CD4-positive, alpha-beta memory T cell (primary cell): ENCODE measurements around the gene DNMT3A. TPM values are rescaled to one million over a fixed set of nuclear protein-coding genes. Genes with fewer than 3 reads are reported as not detected.
A peak's percentile ranks its signal among the peaks of the same experiment; 100 is the strongest.

ENCODE experiments used
- CTCF ChIA-PET: fragments of 350-600 bp; sonication (Branson Sonifier 250); formaldehyde crosslinking; loops from one replicate; lab custom pipeline; 2021; ENCODE audit warnings: inconsistent platforms; ENCODE audit not compliant: partially characterized antibody; lab: Charles Lee
- POLR2A ChIA-PET: fragments of 350-600 bp; sonication (Branson Sonifier 250); formaldehyde crosslinking; loops from one replicate; lab custom pipeline; 2021; ENCODE audit not compliant: partially characterized antibody; lab: Charles Lee
- DNase-seq, 5 donors: peaks; one replicate each; pipeline versions ENCODE4 v3.0.0 to v3.0.0-alpha.2; 2020 to 2022; ENCODE audit warnings: mixed read lengths in 1 of 5
- H3K27ac ChIP-seq: one replicate; pipeline ENCODE4 v1.7.0; 2013; ENCODE audit warnings: low read depth, low read length
- H3K27me3 ChIP-seq: 2 replicates; pipeline ENCODE4 v1.7.0; 2013; ENCODE audit warnings: mild to moderate bottlenecking, low read length, moderate library complexity; ENCODE audit not compliant: insufficient read depth
- H3K36me3 ChIP-seq: 2 replicates; pipeline ENCODE4 v1.7.0; 2013; ENCODE audit warnings: mild to moderate bottlenecking, low read length, moderate library complexity; ENCODE audit not compliant: insufficient read depth
- H3K4me1 ChIP-seq: 2 replicates; pipeline ENCODE4 v1.7.0; 2013; ENCODE audit warnings: mild to moderate bottlenecking, low read length, moderate library complexity; ENCODE audit not compliant: insufficient read depth
- H3K4me3 ChIP-seq, 2 donors: one replicate each; pipeline ENCODE4 v1.7.0; 2013; ENCODE audit warnings: low read length in 2 of 2, mild to moderate bottlenecking in 1 of 2
- H3K9me3 ChIP-seq, 2 donors: one replicate each; pipeline ENCODE4 v1.7.0; 2013; ENCODE audit warnings: low read length in 2 of 2, control low read depth in 1 of 2; ENCODE audit not compliant: control insufficient read depth in 1 of 2
- H3K27ac Mint-ChIP-seq, 7 donors: one replicate each; pipeline ENCODE4 v1.8.0; 2020 to 2021; ENCODE audit warnings: mixed read lengths in 7 of 7, mild to moderate bottlenecking in 6 of 7, inconsistent platforms in 3 of 7, moderate library complexity in 3 of 7
- H3K27me3 Mint-ChIP-seq, 2 donors: one replicate each; pipeline ENCODE4 v1.8.0; 2020 to 2021; ENCODE audit warnings: mixed read lengths in 2 of 2
- H3K36me3 Mint-ChIP-seq, 2 donors: one replicate each; pipeline ENCODE4 v1.8.0; 2020 to 2021; ENCODE audit warnings: mixed read lengths in 2 of 2, inconsistent platforms in 1 of 2, mild to moderate bottlenecking in 1 of 2
- H3K4me1 Mint-ChIP-seq, 4 donors: one replicate each; pipeline ENCODE4 v1.8.0; 2020 to 2021; ENCODE audit warnings: mixed read lengths in 4 of 4, mild to moderate bottlenecking in 1 of 4
- H3K4me3 Mint-ChIP-seq, 8 donors: one replicate each; pipeline ENCODE4 v1.8.0; 2020 to 2021; ENCODE audit warnings: mixed read lengths in 8 of 8, mild to moderate bottlenecking in 7 of 8, moderate library complexity in 6 of 8, inconsistent platforms in 3 of 8
- H3K9me3 Mint-ChIP-seq, 8 donors: one replicate each; pipeline ENCODE4 v1.8.0; 2020 to 2021; ENCODE audit warnings: mixed read lengths in 8 of 8, mild to moderate bottlenecking in 5 of 8, inconsistent platforms in 3 of 8, moderate library complexity in 1 of 8
- intact Hi-C: fragments of 100-400 bp; cut with micrococcal nuclease; formaldehyde crosslinking; loops from one replicate; pipeline ENCODE4 v1.15.1; 2023
- polyA plus RNA-seq, 2 donors: library from polyadenylated mRNA; unstranded; fragments of 300-500 nt; fragmentation: Illumina TruSeq; gene quantifications; one replicate each; pipeline ENCODE4 v1.2.3, GENCODE V29; 2021
- total RNA-seq, 2 experiments: library from RNA; stranded (reverse); gene quantifications; one replicate each; pipeline ENCODE4 v1.2.3, GENCODE V29; 2021

DNMT3A gene
- total and polyA plus RNA-seq, 4 experiments from 2014 or later = 7.5 to 71.6 (median 38.4) TPM

- H3K27ac ChIP-seq = no peak overlapping the region
- Mint-ChIP-seq H3K27ac (no peak overlapping the region), H3K9me3 (no peaks in the 10 kb centered on the region), H3K4me1 (peaks cover 0 to 12% (median 10%) of the 10 kb centered on the region in 4 donors), H3K27me3 (no peaks in the 10 kb centered on the region), H3K4me3 (no peak overlapping the region), H3K36me3 (peaks cover 24 to 27% of the 10 kb centered on the region in 2 donors)
- H3K4me3 ChIP-seq = no peak overlapping the region
- ChIA-PET POLR2A (no interaction called here), CTCF (interaction anchor here (7.9 kb wide), 1 partner anchor 22 kb away, joined by 50 read pairs; no protein-coding TSS in a partner anchor)
- H3K4me1 ChIP-seq = peaks cover 10% of the 10 kb centered on the region
- H3K36me3 ChIP-seq = no peaks in the 10 kb centered on the region
- DNase-seq = no peak
- no peaks in the 10 kb centered on the region for H3K9me3 ChIP-seq
- H3K27me3 ChIP-seq = no peaks in the 10 kb centered on the region
- intact Hi-C loops = no loop called here
Observed at GRCh38 chr2:25383806-25384205, 42.1 kb upstream of the DNMT3A start.

- H3K27me3 Mint-ChIP-seq = no peaks in the 10 kb centered on the region
- no peak overlapping the region for H3K4me3 Mint-ChIP-seq
- Histone ChIP-seq H3K27ac (no peak overlapping the region), H3K27me3 (no peaks in the 10 kb centered on the region), H3K9me3 (no peaks in the 10 kb centered on the region), H3K36me3 (no peaks in the 10 kb centered on the region), H3K4me1 (peaks cover 32% of the 10 kb centered on the region), H3K4me3 (no peak overlapping the region)
- H3K4me1 Mint-ChIP-seq = peaks cover 13 to 29% (median 20%) of the 10 kb centered on the region in 4 donors
- no peak overlapping the region for H3K27ac Mint-ChIP-seq
- POLR2A ChIA-PET = no interaction called here
- DNase-seq = no peak
- CTCF ChIA-PET = interaction anchor here (1.6 to 7.9 kb wide), 2 partner anchors 20 to 37 kb away, joined by 3 to 50 read pairs; no protein-coding TSS in a partner anchor
- peaks cover 0 to 2% (median 0%) of the 10 kb centered on the region in 8 donors for H3K9me3 Mint-ChIP-seq
- peaks cover 12 to 14% of the 10 kb centered on the region in 2 donors for H3K36me3 Mint-ChIP-seq
- intact Hi-C loops = no loop called here
Observed at GRCh38 chr2:25381502-25381901, 39.8 kb upstream of the DNMT3A start.

GRCh38 chr2:25380586-25381375 lies 39.1 kb upstream of the DNMT3A start:
- no peaks in the 10 kb centered on the region for H3K27me3 Mint-ChIP-seq
- H3K9me3 ChIP-seq = no peaks in the 10 kb centered on the region
- H3K4me1 ChIP-seq = peaks cover 38% of the 10 kb centered on the region
- H3K27ac Mint-ChIP-seq = peak overlapping the region in 1 of 7 donors; percentile 12
- POLR2A ChIA-PET = interaction anchor here (1.0 kb wide), 1 partner anchor 19 kb away, joined by 3 read pairs; no protein-coding TSS in a partner anchor
- H3K4me3 ChIP-seq = no peak overlapping the region
- intact Hi-C loops = no loop called here
- DNase-seq = no peak
- peaks cover 0 to 2% (median 0%) of the 10 kb centered on the region in 8 donors for H3K9me3 Mint-ChIP-seq
- peaks cover 7 to 12% of the 10 kb centered on the region in 2 donors for H3K36me3 Mint-ChIP-seq
- H3K36me3 ChIP-seq = no peaks in the 10 kb centered on the region
- peaks cover 19 to 36% (median 24%) of the 10 kb centered on the region in 4 donors for H3K4me1 Mint-ChIP-seq
- no peak overlapping the region for H3K4me3 Mint-ChIP-seq
- CTCF ChIA-PET = interaction anchor here (1.5 to 7.9 kb wide), 3 partner anchors 19 to 66 kb away, joined by 3 to 50 read pairs (median 3); no protein-coding TSS in a partner anchor
- H3K27me3 ChIP-seq = no peaks in the 10 kb centered on the region
- no peak overlapping the region for H3K27ac ChIP-seq

GRCh38 chr2:25380023-25380422 lies 38.3 kb upstream of the DNMT3A start:
- no peaks in the 10 kb centered on the region for H3K27me3 ChIP-seq
- Mint-ChIP-seq H3K9me3 (peaks cover 0 to 2% (median 0%) of the 10 kb centered on the region in 8 donors), H3K4me3 (no peak overlapping the region), H3K27ac (peak overlapping the region in 1 of 7 donors; percentile 90), H3K4me1 (peaks cover 19 to 36% (median 24%) of the 10 kb centered on the region in 4 donors), H3K27me3 (no peaks in the 10 kb centered on the region), H3K36me3 (peaks cover 6 to 12% of the 10 kb centered on the region in 2 donors)
- peaks cover 38% of the 10 kb centered on the region for H3K4me1 ChIP-seq
- no peaks in the 10 kb centered on the region for H3K36me3 ChIP-seq
- H3K27ac ChIP-seq = no peak overlapping the region
- POLR2A ChIA-PET = interaction anchor here (1.0 kb wide), 1 partner anchor 18 kb away, joined by 3 read pairs; no protein-coding TSS in a partner anchor
- no peak for DNase-seq
- intact Hi-C loops = no loop called here
- H3K9me3 ChIP-seq = no peaks in the 10 kb centered on the region
- CTCF ChIA-PET = interaction anchor here (1.5 to 7.9 kb wide), 2 partner anchors 18 to 65 kb away, joined by 3 to 50 read pairs; no protein-coding TSS in a partner anchor
- H3K4me3 ChIP-seq = no peak overlapping the region

- no peaks in the 10 kb centered on the region for H3K36me3 ChIP-seq
- H3K4me3 ChIP-seq = no peak overlapping the region
- no peaks in the 10 kb centered on the region for H3K27me3 ChIP-seq
- ChIA-PET CTCF (interaction anchor here (1.5 to 7.9 kb wide), 2 partner anchors 18 to 64 kb away, joined by 3 to 50 read pairs; no protein-coding TSS in a partner anchor), POLR2A (no interaction called here)
- Mint-ChIP-seq H3K4me1 (peaks cover 19 to 36% (median 24%) of the 10 kb centered on the region in 4 donors), H3K27me3 (no peaks in the 10 kb centered on the region), H3K9me3 (peaks cover 0 to 2% (median 0%) of the 10 kb centered on the region in 8 donors), H3K27ac (peak overlapping the region in 2 of 7 donors; percentile 39 to 90), H3K4me3 (no peak overlapping the region), H3K36me3 (peaks cover 6 to 12% of the 10 kb centered on the region in 2 donors)
- H3K4me1 ChIP-seq = peaks cover 38% of the 10 kb centered on the region
- no peak for DNase-seq
- H3K9me3 ChIP-seq = no peaks in the 10 kb centered on the region
- H3K27ac ChIP-seq = no peak overlapping the region
- intact Hi-C loops = loop anchor here (5.0 kb wide), 1 partner anchor 107 kb away; no protein-coding TSS in a partner anchor
Observed at GRCh38 chr2:25379535-25379934, 37.8 kb upstream of the DNMT3A start.

- CTCF ChIA-PET = interaction anchor here (1.2 kb wide), 1 partner anchor 17 kb away, joined by 6 read pairs; no protein-coding TSS in a partner anchor
- intact Hi-C loops = loop anchor here (5.0 kb wide), 1 partner anchor 107 kb away; no protein-coding TSS in a partner anchor
- Mint-ChIP-seq H3K4me1 (peaks cover 19 to 36% (median 24%) of the 10 kb centered on the region in 4 donors), H3K4me3 (peak overlapping the region in 2 of 8 donors; percentile 34 to 67), H3K27ac (peak overlapping the region in 2 of 7 donors; percentile 52 to 57), H3K36me3 (peaks cover 6 to 12% of the 10 kb centered on the region in 2 donors), H3K27me3 (no peaks in the 10 kb centered on the region), H3K9me3 (peaks cover 0 to 2% (median 0%) of the 10 kb centered on the region in 8 donors)
- H3K4me1 ChIP-seq = peaks cover 38% of the 10 kb centered on the region
- no peak overlapping the region for H3K27ac ChIP-seq
- no peaks in the 10 kb centered on the region for H3K27me3 ChIP-seq
- no peaks in the 10 kb centered on the region for H3K9me3 ChIP-seq
- no peaks in the 10 kb centered on the region for H3K36me3 ChIP-seq
- H3K4me3 ChIP-seq = no peak overlapping the region
- DNase-seq = no peak
- POLR2A ChIA-PET = interaction anchor here (0.7 to 4.4 kb wide), 2 partner anchors 16 to 163 kb away, joined by 3 to 54 read pairs; no protein-coding TSS in a partner anchor
Observed at GRCh38 chr2:25378731-25379490, 37.2 kb upstream of the DNMT3A start.
